ENCODE results near the gene CREB3L2. TPM values are rescaled to one million over a fixed set of nuclear protein-coding genes. Genes with fewer than 3 reads are reported as not detected.
"Not testable (repeated sequence)": the region's sequence is repeated elsewhere in the genome, so short reads cannot be mapped to it uniquely, and the experiment has no call there.

CREB3L2 gene
- total RNA-seq, 1 donor from 2014 or later: 50.6 TPM

- Mint-ChIP-seq H3K36me3 (ENCODE audit: low read depth, unreplicated experiment) (peaks cover 13% of the 10 kb centered on the region), H3K27ac (ENCODE audit: unreplicated experiment) (no peak overlapping the region), H3K4me3 (ENCODE audit: unreplicated experiment) (no peak overlapping the region), H3K9me3 (ENCODE audit: unreplicated experiment) (no peaks in the 10 kb centered on the region), H3K4me1 (ENCODE audit: unreplicated experiment) (no peaks in the 10 kb centered on the region), H3K27me3 (ENCODE audit: unreplicated experiment) (peaks cover 1% of the 10 kb centered on the region)
- DNase-seq (ENCODE audit: low spot score): no peak
- no peak for TF ChIP-seq CTCF (IDR thresholded peaks at IDR 0.05; ENCODE audit: unreplicated experiment)
Observed at GRCh38 chr7:137975221-137975620, 26.7 kb downstream of the CREB3L2 start.

GRCh38 chr7:137974766-137975165, 27.1 kb downstream of the CREB3L2 start:
- Mint-ChIP-seq H3K4me1 (ENCODE audit: unreplicated experiment) (no peaks in the 10 kb centered on the region), H3K9me3 (ENCODE audit: unreplicated experiment) (no peaks in the 10 kb centered on the region), H3K4me3 (ENCODE audit: unreplicated experiment) (no peak overlapping the region), H3K27me3 (ENCODE audit: unreplicated experiment) (peaks cover 1% of the 10 kb centered on the region), H3K27ac (ENCODE audit: unreplicated experiment) (no peak overlapping the region), H3K36me3 (ENCODE audit: low read depth, unreplicated experiment) (peaks cover 12% of the 10 kb centered on the region)
- no peak for TF ChIP-seq CTCF (IDR thresholded peaks at IDR 0.05; ENCODE audit: unreplicated experiment)
- DNase-seq (ENCODE audit: low spot score): no peak

GRCh38 chr7:137970253-137970975, 31.5 kb downstream of the CREB3L2 start:
- H3K4me1 Mint-ChIP-seq (ENCODE audit: unreplicated experiment): peaks cover 22% of the 10 kb centered on the region
- no peak overlapping the region for H3K27ac Mint-ChIP-seq (ENCODE audit: unreplicated experiment)
- H3K9me3 Mint-ChIP-seq (ENCODE audit: unreplicated experiment): no peaks in the 10 kb centered on the region
- H3K36me3 Mint-ChIP-seq (ENCODE audit: low read depth, unreplicated experiment): peaks cover 4% of the 10 kb centered on the region
- no peak for DNase-seq (ENCODE audit: low spot score)
- H3K4me3 Mint-ChIP-seq (ENCODE audit: unreplicated experiment): no peak overlapping the region
- no peaks in the 10 kb centered on the region for H3K27me3 Mint-ChIP-seq (ENCODE audit: unreplicated experiment)
- TF ChIP-seq CTCF (IDR thresholded peaks at IDR 0.05; ENCODE audit: unreplicated experiment): no peak

- Mint-ChIP-seq H3K27ac (ENCODE audit: unreplicated experiment) (no peak overlapping the region), H3K4me1 (ENCODE audit: unreplicated experiment) (peaks cover 22% of the 10 kb centered on the region), H3K4me3 (ENCODE audit: unreplicated experiment) (no peak overlapping the region), H3K27me3 (ENCODE audit: unreplicated experiment) (no peaks in the 10 kb centered on the region), H3K9me3 (ENCODE audit: unreplicated experiment) (no peaks in the 10 kb centered on the region), H3K36me3 (ENCODE audit: low read depth, unreplicated experiment) (peaks cover 4% of the 10 kb centered on the region)
- no peak for TF ChIP-seq CTCF (IDR thresholded peaks at IDR 0.05; ENCODE audit: unreplicated experiment)
- DNase-seq (ENCODE audit: low spot score): no peak
Observed at GRCh38 chr7:137969828-137970227, 32.1 kb downstream of the CREB3L2 start.

- peaks cover 4% of the 10 kb centered on the region for H3K36me3 Mint-ChIP-seq (ENCODE audit: low read depth, unreplicated experiment)
- H3K27ac Mint-ChIP-seq (ENCODE audit: unreplicated experiment): no peak overlapping the region
- no peak overlapping the region for H3K4me3 Mint-ChIP-seq (ENCODE audit: unreplicated experiment)
- H3K4me1 Mint-ChIP-seq (ENCODE audit: unreplicated experiment): peaks cover 22% of the 10 kb centered on the region
- no peak for DNase-seq (ENCODE audit: low spot score)
- no peaks in the 10 kb centered on the region for H3K9me3 Mint-ChIP-seq (ENCODE audit: unreplicated experiment)
- H3K27me3 Mint-ChIP-seq (ENCODE audit: unreplicated experiment): no peaks in the 10 kb centered on the region
- no peak for TF ChIP-seq CTCF (IDR thresholded peaks at IDR 0.05; ENCODE audit: unreplicated experiment)
Observed at GRCh38 chr7:137968890-137969289, 33.0 kb downstream of the CREB3L2 start.

- H3K9me3 Mint-ChIP-seq (ENCODE audit: unreplicated experiment); H3K27me3 Mint-ChIP-seq (ENCODE audit: unreplicated experiment); H3K36me3 Mint-ChIP-seq (ENCODE audit: low read depth, unreplicated experiment); H3K4me3 Mint-ChIP-seq (ENCODE audit: unreplicated experiment); H3K27ac Mint-ChIP-seq (ENCODE audit: unreplicated experiment); DNase-seq (ENCODE audit: low spot score): not testable (repeated sequence)
- peaks cover 22% of the 10 kb centered on the region for H3K4me1 Mint-ChIP-seq (ENCODE audit: unreplicated experiment)
Observed at GRCh38 chr7:137968339-137968738, 33.5 kb downstream of the CREB3L2 start.
